Measurements from ENCODE around the gene BACH2.

Gene BACH2

DNA sequence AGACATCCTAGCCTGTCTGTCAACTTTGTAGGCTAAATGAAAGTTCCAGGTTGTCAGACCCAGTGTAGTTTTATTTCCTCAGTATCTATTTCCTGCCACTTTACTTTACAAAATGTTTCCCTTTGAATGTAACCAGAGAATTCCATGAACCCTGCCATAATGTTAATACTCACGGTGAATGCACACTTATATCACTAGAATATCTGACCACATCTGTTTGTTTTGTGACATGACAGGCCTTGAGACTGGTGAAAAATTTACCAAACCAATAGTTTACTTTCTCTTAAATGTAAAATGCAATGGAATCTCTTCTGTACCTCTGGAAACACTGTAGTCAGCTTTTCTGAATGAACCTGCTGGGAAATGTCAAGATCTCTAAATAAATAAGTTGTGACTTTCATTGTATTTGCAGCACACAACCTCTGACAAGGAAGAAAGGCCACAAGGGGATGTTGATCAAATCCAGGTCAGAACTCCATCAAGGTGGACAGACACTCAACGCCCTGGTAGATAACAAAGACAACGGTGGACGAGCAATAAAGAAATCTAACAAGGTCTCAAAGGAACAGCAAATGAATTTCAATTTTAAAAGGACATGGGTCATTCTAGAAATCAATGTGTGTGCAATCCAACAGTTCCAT lies 59.2 kb downstream of the BACH2 start:
- DNase-seq: no peak

DNA sequence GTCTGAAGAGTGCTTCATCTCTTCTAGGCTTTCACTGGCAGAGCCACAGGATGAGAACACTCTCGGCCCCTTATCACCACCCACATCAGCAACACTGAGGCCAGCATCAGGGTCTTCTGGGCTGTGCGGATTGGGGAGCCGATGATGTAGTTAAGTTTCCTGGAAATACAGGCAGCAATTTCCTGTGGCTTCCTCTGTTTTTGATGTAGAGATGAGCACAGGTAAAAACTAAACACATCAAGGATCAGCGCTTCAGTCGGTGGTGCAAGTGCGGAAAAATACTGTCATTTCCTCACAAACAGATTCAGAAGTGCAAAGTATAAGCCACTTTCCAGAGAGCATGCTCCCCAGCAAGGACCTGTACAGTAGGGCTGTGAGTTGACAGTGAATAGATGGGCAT lies 62.6 kb downstream of the BACH2 start:
- DNase-seq: peak; percentile 46 to 86

DNA sequence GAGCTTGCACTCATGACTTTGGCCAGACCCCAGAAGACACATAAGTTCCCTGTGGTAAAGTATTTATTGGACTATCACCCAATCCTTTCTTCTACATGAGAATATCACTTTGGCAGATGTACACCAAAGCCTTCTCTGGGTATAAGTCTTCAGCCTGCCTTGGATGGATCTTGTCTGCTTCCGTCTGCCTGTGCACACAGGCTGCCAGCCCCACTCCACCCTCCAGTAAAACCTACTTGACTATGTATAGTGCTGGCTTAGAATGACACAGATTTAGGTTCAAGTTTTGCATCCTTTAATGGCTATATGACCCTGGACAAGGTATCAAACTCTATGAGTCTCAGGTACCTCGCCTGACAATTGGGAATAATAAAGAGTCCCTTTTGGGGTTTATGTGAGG lies 63.4 kb downstream of the BACH2 start:
- no peak for DNase-seq

DNA sequence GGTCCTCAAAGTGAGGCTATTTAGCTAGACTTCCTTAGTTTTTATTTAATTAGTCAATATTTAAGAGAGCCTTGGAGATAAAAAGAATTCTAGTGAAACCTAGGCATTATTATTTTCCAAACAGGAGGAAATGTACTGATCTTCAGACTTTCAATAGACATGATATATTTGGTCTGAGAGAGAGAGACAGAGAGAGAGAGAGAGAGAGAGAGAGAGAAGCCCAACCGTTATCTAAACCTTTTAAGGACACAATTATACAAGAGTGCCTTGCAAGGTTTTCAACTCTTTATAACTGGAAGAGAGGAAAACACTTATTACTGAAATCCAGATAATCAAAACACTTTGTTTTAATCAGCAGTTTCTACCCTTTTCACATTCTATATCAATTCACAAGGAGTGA lies 64.8 kb downstream of the BACH2 start:
- DNase-seq: no peak

DNA sequence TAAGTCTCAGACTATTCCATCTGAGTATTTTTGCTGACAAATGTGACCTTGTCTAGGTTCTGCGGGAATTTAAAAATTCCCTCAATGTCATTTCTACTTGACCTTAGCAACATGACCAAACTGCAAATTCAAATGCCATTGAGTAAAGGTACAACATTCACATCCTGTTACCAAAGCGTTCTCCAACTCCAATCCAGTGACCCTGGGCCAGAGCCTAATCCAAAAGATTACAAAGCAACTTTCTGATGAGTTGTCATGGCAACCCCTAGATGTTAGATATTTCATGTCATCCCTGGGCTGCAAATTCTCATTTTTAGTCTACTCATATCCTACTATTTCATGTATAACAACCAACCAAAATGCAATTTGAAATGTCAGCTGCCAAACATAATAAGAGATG lies 65.3 kb downstream of the BACH2 start:
- DNase-seq: no peak

DNA sequence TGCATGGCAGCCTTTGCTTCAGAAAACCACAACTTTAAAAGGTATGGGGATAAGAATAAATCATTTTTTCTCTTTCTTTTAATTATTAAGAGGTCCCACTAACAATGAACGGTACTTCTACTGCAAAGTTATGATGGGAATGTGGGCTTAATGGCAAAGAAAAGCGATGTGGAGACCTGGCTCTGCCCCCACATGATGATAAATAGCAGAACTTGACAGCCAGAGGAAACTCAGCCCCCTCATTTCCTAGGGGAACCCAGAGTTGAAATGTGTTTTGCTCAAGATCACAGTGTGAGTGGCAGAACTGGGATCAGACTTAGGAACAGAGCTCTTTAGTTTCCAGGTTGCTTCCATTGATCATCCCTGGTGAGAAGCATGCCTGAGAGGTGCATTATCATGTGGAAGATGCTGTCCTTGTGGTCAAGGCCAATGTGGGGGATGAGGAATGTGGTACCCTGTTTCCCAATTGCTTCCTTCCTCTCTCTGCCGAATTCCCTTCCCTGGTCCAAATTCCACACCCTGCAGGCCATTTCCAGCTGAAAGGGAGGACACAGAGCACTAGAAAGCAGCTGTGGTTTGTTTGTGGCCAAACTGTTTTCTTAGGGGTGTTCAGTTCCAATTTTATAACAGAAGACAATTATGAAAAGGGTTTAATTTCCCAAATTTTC lies 66.0 kb downstream of the BACH2 start:
- no peak for DNase-seq

DNA sequence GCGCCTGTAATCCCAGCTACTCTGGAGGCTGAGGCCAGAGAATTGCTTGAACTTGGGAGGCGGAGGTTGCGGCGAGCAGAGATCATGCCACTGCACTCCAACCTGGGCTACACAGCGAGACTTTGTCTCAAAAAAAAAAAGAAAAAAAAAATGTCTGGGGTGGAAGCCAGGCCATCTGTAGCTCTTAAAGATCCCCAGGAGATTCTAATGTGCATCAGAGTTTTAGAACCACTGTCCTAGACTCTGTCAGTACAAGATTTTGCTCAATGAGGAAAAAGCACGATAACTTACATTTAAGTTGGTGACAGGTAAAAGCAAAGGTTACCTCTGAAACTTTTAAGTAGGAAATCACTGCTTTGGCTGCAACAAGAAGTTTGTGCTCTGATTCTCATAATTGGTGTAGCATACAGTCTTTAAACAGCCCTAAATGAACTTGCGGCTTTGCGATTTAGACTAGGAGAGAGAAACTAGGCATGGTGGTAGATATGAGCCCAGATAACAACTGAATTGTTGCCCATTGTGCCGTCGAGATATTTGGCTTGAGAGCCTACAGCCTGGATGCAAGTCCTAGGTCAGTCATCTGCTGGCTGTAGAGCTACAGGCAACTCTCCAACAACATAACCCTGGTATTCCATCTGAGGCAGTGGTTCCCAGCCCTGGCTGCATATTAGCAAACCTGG lies 67.2 kb downstream of the BACH2 start:
- no peak for DNase-seq

DNA sequence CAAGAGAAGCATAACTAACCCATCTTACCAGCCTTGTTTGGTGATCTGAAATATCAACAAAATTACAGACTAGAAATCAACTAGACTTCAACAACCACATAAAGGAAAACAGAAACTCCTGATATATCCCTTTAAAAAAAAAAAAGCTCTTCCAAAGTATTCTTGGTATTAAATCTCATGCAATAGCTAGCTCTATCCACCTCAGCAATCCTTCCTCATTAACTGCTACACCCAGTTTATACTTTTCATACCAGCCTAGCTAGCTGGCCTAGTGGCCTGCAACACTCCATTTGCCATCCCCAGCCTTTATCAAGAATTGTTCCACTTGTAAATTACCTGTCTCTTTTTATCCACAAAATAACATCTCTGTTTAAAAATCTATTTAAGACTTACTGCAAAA lies 69.0 kb downstream of the BACH2 start:
- DNase-seq: no peak

DNA sequence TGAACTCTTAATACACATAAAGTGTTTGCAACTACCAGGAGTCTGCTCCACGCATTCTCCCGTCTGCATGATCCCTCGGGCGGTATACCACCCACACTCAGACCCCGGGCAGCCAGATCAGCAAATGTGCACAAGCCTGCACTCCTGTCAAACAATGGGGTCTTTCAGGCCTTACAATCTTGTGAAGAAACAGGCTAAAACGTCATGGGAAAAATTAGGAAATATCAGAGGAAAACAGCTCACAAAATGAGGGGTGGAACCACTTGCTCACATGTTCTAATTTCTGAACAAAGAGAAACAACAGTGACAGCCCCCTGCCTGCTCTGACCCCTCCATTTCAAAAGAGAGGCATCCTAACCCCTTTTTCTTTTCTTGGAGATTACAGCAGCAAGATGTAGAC lies 69.4 kb downstream of the BACH2 start:
- DNase-seq: no peak

DNA sequence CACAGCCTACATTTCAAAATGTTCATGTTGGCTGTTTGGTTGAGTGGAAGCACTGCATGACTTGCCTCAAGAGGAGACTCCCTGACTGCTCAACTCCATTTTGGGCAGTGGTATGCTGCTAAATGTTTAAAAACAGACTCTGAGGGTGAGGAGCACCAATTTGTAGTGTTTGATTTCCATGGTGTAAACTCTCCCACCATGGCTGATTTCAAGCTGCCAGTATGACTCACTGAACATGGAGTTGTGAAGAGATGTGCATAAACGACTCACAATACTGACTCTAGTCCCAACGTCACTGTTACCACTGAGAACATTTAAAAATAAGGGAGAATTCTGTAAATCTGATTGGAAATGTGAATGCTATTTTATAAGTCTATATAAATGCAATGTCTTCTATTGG lies 70.4 kb downstream of the BACH2 start:
- no peak for DNase-seq

DNA sequence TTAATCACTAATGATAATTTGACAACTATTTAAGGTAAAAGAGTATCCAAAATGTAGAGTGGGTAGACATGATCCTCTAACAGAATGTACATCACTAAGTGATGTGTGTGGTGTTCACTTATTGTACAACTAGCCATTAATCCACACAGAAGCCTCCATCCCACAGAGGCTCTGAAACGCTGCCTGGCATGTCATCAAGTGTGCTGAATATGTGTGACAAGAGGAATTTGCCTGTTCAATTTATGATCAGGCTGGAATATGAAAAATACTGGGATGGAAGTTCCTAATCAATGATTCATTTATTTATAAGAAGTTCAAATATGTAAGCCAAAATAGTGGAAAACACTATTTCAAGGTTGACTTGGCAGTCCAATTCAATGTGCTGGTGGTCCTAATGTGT lies 72.4 kb downstream of the BACH2 start:
- DNase-seq: no peak

DNA sequence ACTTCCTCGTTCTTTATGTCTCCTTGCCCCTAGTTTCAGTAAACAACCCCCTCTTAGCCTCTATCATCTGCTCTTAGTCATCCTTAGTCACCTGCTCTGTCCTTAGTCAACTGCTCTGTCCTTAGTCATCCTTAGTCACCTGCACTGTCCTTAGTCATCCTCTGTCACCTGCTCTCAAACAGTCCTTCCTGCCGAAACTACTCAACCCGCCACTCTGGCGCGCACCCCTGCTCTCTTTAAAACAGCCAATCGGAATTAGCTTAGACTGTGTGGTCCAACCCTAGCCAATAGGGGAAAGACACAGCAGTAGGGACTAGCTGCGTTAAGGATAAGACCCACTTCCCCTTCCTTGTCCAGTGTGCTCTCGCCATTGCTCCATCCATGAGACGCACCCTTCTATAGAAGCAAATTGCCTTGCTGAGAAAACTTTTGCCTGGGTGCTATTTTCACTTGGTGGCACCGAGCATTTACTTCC lies 73.9 kb downstream of the BACH2 start:
- peak; percentile 46 to 76 for DNase-seq

DNA sequence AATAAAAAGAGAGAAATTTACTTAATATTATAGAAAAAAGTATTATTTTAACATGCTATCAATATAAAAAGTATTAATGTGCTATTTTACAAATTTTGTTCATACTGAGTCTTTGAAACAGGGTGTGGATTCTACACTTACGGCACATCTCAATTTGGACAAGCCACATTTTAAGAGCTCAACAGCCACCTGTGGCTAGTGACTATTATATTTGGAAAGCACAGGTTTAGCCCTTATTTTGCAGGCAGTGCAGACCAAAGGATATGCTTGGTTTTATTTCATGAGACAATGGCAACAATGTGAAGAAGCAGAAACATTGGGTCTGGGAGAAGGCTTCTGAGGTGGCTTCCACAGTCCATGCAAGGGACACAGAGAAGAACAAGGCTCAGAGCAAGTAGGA lies 74.6 kb downstream of the BACH2 start:
- DNase-seq: no peak

DNA sequence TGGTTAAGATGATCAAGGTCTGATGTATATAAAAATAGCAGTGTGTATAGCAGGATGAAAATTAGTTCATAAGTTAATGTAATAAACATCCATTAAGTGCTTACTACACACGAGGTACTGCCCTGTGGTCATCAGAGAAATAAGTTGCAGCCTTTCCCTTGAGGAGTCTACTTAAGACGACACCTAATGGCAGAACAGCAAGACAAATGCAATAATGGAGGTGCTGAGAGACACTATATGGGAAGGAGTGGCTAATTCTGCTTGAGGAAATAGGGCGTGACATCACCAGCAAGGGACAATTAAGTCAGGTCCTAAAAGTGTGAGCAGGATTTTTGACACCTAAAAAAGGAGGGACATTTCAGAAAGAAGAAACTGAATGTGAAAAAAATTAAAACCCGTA lies 75.2 kb downstream of the BACH2 start:
- DNase-seq: no peak

DNA sequence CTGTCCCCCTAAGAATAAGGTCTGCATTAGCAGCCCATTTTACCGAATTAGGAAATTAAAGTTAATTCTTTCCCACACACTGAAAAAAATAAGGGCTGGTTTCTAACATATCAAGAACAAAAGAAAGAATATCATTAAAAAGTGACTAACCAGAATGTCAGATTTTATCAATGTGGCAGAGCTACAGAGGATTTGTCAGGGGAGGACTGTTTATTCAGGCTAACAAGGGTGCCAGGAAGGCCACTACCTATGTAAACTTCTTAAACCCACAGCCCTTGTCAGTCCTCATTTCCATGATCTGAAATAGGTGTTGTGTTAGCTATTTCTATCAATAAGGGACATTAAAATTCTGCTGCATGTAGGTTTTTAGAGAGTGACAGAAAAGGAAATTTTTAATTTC lies 76.4 kb downstream of the BACH2 start:
- no peak for DNase-seq

DNA sequence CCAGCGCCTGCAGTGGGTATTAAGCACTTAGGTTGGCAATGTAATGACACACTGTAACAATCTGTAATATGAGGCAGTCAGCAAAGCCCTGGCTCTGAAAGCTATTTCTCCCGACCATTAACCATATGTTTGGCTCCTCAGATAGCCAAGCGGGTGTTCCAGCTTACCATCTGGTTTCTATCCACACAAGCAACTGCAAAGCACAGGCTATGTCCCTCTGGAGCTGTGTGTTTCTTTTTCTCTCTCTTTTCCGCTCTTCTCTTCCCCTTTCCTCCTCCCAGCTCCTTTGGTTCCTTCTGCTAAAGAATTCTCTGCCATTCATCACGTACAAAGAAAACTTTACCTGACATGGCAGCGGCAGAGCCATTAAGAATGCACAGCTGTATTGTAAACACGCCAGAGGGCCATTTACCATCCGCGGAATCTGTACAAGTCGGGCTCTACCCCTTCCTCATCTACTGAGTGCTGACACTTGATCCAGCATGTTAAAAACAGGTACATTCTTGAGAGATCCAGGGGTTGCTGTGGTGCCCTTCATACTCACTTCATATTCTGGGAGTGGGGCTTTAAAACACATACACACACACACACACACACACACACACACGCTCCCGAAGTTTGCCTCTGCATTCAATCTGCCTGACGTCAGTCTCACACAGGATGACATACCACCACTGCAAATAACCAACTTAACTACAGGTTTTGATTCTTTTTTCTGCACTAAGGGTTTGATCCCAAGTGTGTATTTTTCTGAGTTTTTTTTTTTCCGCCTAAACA lies 77.2 kb downstream of the BACH2 start:
- no peak for DNase-seq

DNA sequence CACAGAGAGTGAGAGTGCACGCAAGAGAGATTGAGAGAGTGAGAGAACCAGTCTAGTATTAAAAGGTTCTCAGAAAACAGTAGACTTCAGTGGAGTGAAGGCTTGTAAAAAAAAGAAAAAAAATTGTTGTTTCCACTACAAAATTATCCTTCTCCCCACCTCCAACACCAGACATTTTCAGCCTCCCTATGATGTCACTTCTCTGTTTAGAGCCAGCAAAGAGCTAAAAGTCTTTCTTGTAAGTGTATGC lies 77.8 kb downstream of the BACH2 start:
- DNase-seq: no peak

DNA sequence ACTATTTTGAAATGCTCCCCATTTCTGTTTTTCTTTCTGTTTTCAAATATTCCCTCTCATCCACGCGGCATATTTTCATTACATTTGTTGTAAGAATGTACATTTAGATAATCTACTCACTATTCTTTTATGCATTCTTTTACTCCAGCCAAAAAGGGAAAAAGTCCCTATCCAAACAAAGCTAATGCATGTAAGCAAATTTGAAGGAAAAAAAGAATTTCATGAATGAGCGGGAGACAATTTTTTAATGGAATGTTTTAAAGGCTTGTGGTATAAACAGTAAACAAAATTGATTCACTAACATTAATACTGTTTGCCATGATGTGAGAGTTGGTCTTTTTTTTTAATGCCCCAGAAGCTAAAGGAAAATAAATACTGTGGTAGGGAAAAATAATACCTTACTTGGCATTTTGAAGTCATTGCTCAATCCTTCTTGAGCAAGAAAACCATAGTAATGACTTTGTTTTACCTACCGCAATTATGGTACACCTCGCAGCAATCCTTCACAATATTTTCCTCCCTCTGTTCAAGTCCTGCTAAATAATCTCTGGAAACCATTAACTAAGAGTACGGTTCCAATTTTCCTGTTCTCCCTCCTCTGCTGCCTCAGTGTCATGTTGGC lies 79.0 kb downstream of the BACH2 start:
- no peak for DNase-seq

DNA sequence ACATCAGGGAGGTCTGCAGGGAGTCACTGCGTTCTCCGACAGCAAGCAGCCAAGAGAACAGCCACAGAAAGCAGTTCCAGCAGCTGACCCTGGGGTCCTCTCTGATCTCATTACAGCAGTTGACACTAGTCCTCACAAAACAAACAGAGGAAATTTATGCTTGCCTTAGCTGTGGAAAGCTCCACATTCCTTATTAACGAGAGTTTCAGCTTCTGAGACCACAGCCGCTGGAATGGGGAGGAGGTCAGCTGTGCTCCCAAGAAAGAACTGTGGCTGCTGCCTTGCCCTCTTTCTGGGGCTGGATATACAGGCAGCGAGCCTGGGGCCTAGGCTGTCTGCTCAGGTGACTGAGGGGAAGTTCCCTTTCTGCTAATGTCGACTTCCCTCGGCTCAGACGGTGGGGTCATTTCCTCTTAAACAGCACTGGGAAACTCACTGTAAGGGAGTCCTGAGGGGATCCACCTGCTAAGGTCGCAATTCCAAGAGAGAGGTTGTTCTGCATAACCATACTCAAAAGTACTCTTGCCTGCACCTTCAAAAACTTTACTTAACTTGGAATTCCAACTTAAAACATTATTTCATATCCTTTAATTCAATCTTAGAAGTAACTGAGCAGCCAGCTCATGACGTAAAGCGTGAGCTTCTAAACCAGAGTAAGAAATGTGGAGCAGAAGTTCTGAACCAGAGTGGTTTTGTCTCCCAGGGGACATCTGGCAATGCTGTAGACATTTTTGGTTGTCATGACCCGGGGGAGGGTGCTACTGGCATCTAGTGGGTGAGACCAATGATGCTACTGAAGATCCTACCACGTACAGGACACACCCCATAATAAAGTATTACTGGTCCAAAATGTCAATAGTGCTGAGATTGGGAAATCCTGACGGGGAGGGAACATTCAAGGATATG lies 80.3 kb downstream of the BACH2 start:
- DNase-seq: peak; percentile 29 to 41

DNA sequence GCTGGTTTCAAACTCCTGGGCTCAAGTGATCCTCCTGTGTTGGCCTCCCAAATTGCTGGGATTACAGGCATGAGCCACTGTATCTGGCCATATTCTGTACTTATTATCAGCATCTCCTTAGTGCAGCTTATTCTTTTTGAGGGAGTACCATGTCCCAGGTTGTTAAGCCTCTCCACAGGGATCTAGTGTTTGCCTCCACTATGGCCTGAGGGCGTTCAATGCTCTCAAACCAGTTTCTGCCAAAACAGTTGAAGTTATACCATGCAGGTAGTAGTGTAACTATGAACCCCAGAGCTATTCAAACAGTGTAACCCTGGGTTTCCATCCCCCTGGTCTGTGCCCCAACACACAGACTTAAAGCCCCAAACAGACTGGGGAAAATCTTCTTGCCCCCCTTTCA lies 81.7 kb downstream of the BACH2 start:
- DNase-seq: no peak

DNA sequence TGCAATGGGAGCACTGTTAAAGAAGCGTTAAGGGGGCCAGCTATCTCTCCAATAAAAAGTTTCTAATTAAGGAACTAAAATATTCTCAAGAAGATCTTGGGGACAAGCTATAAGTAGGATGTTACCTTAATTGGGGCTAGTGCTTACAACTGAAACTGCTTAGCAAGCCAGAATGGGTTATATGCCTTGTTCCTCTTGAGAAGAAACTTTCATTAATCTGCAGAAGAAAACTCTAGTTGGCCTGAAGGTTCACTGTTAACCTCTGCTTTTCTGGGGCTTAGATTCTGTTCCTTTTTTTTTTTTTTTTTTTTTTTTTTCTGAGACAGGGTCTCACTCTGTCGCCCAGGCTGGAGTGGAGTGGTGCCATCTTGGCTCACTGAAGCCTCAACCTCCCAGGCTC lies 82.2 kb downstream of the BACH2 start:
- no peak for DNase-seq

DNA sequence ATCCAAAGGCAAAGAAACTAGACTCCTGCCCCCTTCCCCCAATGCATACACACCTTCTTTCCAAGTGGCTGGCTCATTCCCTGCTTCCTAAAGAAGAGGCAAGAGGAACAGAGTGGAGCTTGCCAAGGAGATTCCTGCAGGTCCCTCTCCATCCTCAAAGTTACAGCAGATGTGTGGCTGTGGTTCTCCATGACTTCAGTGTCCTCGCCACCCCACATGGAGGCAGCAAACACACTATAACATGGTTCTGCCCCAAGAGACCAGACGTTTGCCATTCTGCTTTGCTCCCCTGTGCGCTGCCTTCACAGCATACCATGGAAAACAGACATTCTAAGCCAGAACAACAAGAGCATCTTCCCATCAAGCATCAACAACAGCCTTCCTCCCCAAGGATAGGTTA lies 84.4 kb downstream of the BACH2 start:
- no peak for DNase-seq
